PFSK-1 (cell line): ENCODE results near the gene SEZ6.

Source experiments
- POLR2AphosphoS5 ChIP-seq: IDR thresholded peaks from 2 replicates; pipeline ENCODE4 v1.6.1; 2012; ENCODE audit warnings: low read depth, mild to moderate bottlenecking, control low read depth, low read length, moderate library complexity
- SIN3A ChIP-seq: IDR thresholded peaks from 2 replicates; pipeline ENCODE4 v1.6.1; 2012; ENCODE audit warnings: mild to moderate bottlenecking, low read length, moderate library complexity, borderline replicate concordance; ENCODE audit not compliant: insufficient read depth

DNA sequence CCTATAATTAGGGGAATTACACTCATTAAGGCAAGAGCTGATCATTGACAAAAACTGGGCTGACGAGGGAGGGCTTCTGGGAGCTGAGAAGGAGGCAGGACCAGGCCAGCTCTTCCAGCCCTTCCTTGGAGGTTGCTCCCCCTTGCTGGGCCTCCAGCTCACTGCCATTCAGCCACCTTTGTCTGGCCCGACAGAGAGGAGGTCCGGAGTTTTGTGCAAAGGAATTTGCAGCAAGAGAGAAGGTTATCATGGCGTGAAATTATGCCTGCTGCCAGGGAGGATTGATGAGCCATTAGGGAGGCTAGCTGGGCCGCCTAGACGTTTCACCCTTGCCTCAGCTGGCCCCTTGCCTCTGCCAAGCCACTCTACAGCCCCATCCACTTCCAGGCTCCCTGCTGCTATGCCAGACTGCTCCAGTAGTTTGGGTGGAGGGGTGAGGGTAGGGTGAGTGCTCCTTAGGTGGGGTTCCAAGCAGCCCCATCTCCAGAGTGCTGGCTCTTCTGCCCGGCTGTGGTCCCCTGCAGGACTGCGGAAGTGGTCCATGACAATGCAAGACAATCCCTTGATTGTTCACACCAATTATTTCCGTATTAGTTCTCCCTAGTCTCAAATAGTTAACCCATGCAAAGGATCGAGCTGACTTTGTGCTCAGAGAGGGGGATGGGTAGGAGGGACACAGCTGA lies 37.5 kb downstream of the SEZ6 start:
- no peak for TF ChIP-seq SIN3A
- no peak for TF ChIP-seq POLR2AphosphoS5
